ENCODE measurements around the gene NAA10.
A peak's percentile ranks its signal among the peaks of the same experiment; 100 is the strongest.

NAA10 gene

GRCh38 chrX:153950127-153950526 lies 15.3 kb upstream of the NAA10 start:
- TF ChIP-seq CTCF (IDR thresholded peaks at IDR 0.05; ENCODE audit: borderline replicate concordance, control extremely low read depth, extremely low read depth, insufficient read depth, missing control alignments): no peak
- DNase-seq (ENCODE audit: low spot score): no peak
- in situ Hi-C loops (cut with MboI; ENCODE audit: low sequenced_read_pairs, unreplicated experiment): no loop called here

- in situ Hi-C loops (cut with MboI; ENCODE audit: low sequenced_read_pairs, unreplicated experiment): no loop called here
- DNase-seq (ENCODE audit: low spot score): no peak
- TF ChIP-seq CTCF (IDR thresholded peaks at IDR 0.05; ENCODE audit: borderline replicate concordance, control extremely low read depth, extremely low read depth, insufficient read depth, missing control alignments): no peak
Measured at GRCh38 chrX:153948847-153949805, 14.3 kb upstream of the NAA10 start.

- no peak for DNase-seq (ENCODE audit: low spot score)
- in situ Hi-C loops (cut with MboI; ENCODE audit: low sequenced_read_pairs, unreplicated experiment): no loop called here
- no peak for TF ChIP-seq CTCF (IDR thresholded peaks at IDR 0.05; ENCODE audit: borderline replicate concordance, control extremely low read depth, extremely low read depth, insufficient read depth, missing control alignments)
Measured at GRCh38 chrX:153948002-153948466, 13.2 kb upstream of the NAA10 start.

GRCh38 chrX:153947009-153947769 lies 12.4 kb upstream of the NAA10 start:
- DNase-seq (ENCODE audit: low spot score): peak; percentile 87
- in situ Hi-C loops (cut with MboI; ENCODE audit: low sequenced_read_pairs, unreplicated experiment): no loop called here
- TF ChIP-seq CTCF (IDR thresholded peaks at IDR 0.05; ENCODE audit: borderline replicate concordance, control extremely low read depth, extremely low read depth, insufficient read depth, missing control alignments): peak; percentile 80

GRCh38 chrX:153945956-153946943 lies 11.4 kb upstream of the NAA10 start:
- TF ChIP-seq CTCF (IDR thresholded peaks at IDR 0.05; ENCODE audit: borderline replicate concordance, control extremely low read depth, extremely low read depth, insufficient read depth, missing control alignments): no peak
- DNase-seq (ENCODE audit: low spot score): no peak
- in situ Hi-C loops (cut with MboI; ENCODE audit: low sequenced_read_pairs, unreplicated experiment): no loop called here

- no peak for TF ChIP-seq CTCF (IDR thresholded peaks at IDR 0.05; ENCODE audit: borderline replicate concordance, control extremely low read depth, extremely low read depth, insufficient read depth, missing control alignments)
- in situ Hi-C loops (cut with MboI; ENCODE audit: low sequenced_read_pairs, unreplicated experiment): no loop called here
- no peak for DNase-seq (ENCODE audit: low spot score)
Measured at GRCh38 chrX:153944800-153945150, 9.9 kb upstream of the NAA10 start.

All from GM13976 (cell line).